ENCODE measurements around the gene TBC1D28.
"Not testable (repeated sequence)": the region's sequence is repeated elsewhere in the genome, so short reads cannot be mapped to it uniquely, and the experiment has no call there.

Gene TBC1D28

GRCh38 chr17:18644291-18644690, at the start of gene TBC1D28:
Gene TBC1D28 (minus strand): TSS chr17:18644391. CDS start chr17:18641352, 3,039 bp downstream.
- not testable (repeated sequence) for DNase-seq

- DNase-seq: not testable (repeated sequence)
These were observed 38.5 kb upstream of the TBC1D28 start for GRCh38 chr17:18682668-18683067.

DNA sequence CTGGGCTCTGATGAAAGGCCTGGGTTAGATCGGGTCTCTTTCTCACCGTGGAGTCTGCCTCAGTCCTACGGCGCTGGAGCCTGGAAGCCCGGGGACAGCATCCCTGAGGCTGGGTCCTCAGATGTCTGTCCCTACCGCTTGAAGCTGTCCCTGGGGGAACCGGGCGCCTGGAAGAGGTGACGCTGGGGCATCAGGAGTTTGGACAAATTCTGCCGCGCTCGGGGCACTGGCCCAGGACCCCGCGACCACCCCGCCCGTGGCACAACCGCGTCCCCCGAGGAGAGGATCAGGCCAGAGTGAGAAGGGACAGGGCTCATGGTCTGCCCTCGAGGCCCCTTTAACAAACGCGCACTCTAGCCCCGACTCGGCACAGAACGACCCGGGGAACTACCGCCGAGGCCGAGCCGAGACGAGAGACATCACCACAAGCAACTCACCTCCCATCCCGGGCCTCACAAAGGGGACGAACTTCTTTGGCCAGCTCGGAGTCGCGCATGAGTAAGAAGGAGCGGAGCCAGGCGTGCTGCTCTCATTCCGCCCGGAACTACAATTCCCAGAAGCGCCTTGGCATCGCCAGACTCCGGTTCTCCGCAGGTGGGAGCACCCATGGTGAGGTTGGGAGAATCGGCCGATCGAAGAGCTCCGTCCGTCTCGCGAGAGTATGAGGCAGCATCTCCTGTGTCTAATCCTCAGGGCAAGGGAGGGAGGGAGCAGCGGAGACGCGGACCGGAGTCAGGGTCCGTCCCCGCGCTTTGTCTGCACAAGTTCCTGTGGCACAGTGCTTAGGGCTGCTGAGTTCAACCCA, 37.8 kb upstream of the TBC1D28 start, which contains the start of gene FOXO3B:
Gene FOXO3B (minus strand): TSS at position 548 of the 805 bp plus-strand sequence. CDS start 663 bp downstream, outside the sequence.
- DNase-seq: not testable (repeated sequence)

GRCh38 chr17:18677381-18677780, 33.2 kb upstream of the TBC1D28 start:
- DNase-seq: not testable (repeated sequence)

DNA sequence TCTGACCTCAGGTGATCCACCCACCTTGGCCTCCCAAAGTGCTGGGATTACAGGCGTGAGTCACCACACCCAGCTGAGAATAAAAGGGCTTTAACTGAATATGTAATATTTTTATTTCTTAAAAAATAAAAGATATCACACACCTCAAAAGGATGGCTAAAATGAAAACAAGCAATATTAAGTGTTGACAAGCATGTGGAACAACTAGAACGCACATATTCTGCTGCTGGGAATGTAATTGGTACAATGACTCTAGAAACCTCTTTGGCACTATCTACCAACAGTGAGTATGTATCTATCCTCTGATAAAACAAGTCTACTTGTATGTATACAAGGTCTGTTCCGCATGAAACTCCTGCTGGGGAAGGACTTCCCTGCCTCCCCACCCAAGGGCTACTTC, 32.7 kb upstream of the TBC1D28 start:
- DNase-seq: not testable (repeated sequence)

GRCh38 chr17:18672395-18673227, 28.4 kb upstream of the TBC1D28 start:
- DNase-seq: not testable (repeated sequence)

DNA sequence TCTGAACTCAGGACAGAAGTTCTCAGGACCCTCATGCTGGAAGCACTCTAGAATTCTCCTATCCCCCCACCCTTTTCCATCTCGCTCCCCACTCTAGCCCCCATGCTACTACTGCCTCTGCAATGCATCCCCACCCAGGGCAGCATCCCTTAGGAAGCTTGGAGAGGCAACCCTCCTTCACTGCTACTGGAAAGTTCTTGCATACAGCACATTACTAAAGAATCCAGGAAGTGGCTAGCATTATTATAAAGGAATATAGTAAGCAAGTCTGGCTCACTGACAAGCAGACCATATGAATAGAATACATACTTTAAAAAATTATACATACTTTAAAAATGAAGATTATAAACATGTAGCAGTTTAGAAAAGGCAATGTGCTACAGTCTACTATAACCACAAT, 24.4 kb upstream of the TBC1D28 start:
- not testable (repeated sequence) for DNase-seq

DNA sequence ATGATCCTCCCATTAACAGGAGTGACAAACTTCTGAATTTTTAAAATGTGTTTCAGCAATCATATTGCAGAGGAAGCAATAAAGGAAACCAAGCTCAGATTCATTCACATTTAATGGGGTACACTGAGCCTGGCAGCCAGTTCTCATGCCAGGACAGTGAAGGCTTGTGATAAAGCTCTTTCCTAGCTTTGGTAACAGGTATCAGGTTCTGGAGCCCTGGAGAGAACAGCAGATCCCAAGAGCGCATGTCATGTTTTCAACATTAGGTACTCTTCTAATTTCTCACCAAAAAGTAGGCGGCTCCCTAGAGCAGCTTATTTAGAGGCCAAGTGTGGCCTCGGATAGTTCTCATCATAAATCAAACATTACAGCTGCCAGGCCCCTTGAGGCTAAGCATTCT, 23.3 kb upstream of the TBC1D28 start:
- not testable (repeated sequence) for DNase-seq

DNA sequence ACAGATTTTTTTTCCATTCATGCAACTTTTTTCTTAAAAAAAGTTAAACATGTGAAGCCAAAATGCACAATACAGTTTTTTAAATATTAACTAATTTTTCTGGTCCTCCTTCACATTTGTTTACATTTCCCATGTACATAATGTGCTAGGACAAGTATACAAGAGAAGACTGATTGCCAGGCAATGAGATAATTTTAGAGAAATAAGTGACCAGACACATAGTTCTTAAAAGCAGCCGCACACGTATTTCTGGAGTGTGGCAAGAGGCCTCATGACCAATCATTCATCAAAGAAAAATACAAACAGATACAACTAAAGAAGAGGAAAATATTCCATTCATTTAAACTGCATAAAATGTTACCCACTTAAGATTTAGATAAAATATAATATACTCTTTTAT, 22.1 kb upstream of the TBC1D28 start:
- not testable (repeated sequence) for DNase-seq

DNA sequence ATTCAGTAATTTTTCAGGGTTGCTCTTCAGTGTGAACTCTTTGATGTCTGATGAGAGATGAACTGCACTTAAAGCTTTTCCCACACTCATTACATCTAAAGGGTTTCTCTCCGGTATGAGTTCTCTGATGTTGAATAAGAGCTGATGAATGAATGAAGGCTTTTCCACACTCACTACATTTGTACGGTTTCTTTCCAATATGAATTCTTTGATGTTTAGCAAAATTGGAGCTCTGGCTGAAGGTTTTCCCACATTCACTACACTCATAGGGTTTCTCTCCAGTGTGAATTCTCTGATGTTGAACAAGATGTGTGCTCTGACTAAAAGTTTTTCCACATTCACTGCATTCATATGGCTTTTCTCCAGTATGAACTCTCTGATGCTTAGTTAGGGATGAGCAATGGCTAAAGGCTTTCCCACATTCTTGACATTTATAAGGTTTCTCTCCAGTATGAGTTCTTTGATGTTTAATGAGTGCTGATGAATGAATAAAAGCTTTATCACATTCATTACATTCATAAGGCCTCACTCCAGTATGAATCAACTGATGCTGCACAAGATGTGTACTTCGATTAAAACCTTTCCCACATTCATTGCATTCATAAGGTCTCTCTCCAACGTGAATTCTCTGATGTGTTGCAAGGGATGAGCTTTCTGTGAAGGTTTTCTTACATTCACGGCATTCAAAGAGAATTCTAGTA, 17.9 kb upstream of the TBC1D28 start:
- not testable (repeated sequence) for DNase-seq

- DNase-seq: not testable (repeated sequence)
These were observed 5.9 kb upstream of the TBC1D28 start for GRCh38 chr17:18650094-18650493.

GRCh38 chr17:18643124-18643523, 1.1 kb downstream of the TBC1D28 start:
- DNase-seq: not testable (repeated sequence)

- not testable (repeated sequence) for DNase-seq
These were observed 5.8 kb downstream of the TBC1D28 start for GRCh38 chr17:18638357-18638756.

DNA sequence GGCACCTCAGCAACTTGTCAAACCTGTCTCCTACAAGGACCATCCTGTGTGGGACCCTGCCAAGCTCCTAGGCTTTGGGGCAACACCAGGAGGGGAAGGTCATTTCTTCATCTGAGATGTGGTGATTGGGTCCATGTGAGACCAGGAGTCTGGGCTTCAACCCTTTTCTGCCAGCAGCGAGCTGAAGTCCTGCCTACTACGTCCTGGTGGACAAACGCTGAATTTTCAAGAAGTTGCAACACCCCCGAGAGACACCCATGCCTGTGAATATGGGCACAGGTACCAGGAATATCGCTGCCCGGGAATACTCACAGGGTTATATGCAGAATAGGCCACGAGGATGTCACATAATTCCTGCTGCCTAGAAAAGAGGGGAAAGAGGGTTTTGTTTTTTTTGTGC, 8.0 kb downstream of the TBC1D28 start:
- not testable (repeated sequence) for DNase-seq

DNA sequence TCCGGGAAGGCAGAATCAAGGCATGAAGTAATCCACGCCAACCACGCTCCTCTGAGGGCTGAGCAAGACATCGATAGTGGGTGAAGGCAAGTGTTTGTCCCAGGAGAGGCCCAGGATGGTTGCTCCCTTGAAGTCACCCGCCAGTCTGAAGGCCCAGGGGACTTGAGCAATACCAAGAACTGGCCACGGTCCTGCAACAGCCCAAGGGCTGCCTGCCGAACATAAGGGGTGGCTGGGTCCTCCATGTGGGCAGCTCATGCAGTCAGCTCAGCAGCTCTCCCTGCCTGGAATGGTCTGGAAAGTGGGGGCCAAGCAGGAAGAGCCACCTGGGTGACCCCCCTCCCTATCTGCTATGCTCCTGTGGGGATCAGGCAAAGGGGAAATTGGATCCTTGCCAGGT, 8.4 kb downstream of the TBC1D28 start:
- not testable (repeated sequence) for DNase-seq

DNA sequence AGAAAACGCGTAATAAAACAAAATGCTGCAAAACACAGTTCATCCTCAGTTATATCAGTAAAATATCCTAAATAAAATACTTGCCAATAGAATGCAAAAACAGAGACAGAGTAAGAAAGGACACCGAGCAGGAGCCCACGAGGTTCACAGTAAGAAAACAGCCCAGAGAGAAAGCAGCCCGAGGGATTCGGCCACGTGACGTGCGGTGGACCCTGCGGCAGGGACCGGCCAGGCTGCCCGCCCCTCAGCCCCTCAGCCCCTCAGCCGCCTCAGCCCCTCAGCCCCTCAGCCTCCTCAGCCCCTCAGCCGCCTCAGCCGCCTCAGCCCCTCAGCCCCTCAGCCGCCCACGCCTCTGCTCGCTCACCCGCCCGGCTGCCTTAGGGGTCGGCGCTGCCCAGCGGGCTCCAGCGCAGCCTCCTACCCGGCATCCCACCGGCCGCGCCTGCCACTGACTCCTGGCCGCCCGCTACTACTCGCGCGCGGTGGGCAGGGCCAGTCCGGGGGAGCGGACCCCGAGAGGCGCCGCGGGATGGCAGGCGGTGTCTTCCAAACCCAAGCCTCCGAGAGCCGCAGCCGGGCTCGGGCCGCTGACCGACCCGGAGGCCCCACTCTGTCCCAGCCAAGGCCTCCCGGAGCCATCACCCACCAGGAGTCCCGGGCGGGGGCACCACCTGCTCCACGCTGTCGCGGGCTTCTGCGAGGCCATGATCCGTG, 9.5 kb downstream of the TBC1D28 start:
- DNase-seq: peak; percentile 0

DNA sequence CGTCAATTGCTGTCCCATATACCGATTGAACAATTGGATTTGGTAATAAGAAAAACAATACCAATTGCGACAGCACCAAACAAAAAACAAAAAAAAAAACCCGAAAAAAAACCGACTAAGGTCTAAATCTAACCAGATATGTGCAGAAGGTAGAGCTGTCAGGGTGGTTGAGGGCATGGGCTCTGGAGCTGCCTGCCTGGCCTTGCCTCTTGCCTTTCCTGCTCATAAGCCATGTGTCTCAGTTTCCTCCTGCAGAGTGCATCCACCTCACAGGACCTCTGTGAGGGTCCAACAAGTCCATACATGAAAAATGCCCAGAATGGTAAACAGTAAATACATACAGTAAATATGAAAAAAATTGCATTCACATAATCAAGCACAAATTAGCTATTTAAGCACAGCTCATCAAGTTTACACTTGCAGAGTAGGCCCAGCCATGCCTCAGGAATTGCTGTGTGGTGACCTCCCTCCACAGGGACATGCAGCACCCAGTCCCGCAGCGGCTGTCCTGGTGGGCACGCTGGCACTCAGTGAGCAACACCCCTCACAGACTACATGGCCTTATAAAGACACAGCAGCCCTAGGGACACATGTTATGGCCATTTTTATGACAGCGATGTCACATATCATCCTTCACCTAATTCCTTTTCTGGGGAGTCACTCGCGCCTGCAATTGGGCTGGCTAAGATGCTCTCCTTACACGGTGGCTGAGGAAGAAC, 17.9 kb downstream of the TBC1D28 start:
- no peak for DNase-seq

DNA sequence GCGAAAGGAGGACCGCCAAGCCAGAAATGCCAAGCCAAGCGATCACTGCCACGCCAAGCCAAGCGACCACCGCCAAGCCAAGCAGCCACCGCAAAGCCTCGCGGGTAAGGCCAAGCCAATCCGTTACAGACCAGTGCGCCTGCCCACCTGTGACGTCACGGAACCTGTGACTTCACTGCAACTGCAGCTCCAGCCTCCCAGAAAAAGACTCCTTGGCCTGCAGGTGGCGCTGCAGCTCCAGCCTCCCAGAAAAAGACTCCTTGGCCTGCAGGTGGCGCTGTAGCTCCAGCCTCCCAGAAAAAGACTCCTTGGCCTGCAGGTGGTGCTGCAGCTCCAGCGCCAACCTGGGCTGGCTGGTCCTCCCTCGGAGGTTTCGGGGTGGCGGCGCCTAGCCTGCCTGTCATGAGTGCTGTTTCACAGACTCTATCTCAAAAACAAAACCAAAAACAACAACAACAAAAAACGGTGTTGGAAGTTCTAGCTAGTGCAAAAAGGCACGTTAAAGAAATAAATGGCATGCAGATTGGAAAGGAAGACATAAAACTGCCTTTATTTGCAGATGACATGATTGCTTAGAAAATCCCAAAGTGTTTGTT, 18.6 kb downstream of the TBC1D28 start:
- peak; percentile 79 for DNase-seq

DNA sequence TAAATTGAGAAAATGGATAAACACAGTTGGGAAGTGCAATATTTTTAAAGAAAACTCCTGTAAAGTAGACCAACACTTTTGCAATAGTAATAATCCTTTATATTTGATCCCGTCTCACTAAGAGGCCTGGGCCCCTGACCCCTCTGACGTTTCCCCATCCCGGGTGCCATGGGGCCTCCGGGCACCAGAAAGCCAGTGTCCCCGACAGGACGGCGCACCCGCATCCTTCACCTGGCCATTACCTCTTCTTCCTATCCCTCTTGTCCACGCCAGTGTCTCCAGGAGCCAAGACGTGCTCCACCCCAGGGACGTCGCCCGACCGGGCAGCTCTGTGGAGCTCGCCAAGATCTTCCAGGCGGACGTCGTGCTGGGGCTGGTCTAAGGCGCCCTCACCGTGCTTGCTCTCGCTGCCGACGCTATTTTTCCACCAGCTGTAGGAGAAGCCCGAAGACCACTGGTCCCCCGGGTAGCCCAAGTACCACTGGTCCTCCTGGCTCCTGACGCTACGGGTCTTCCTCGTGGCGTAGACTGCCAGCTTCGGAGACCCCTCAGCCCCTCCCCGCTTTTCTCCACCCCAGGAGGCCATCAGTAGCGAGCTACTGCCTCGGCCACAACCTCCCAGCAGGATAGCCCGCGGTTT, 19.2 kb downstream of the TBC1D28 start:
- not testable (repeated sequence) for DNase-seq

- not testable (repeated sequence) for DNase-seq
These were observed 26.6 kb downstream of the TBC1D28 start for GRCh38 chr17:18617613-18618012.

- not testable (repeated sequence) for DNase-seq
These were observed 31.2 kb downstream of the TBC1D28 start for GRCh38 chr17:18613016-18613415.
